HCEC 1CT (cell line): Measurements from ENCODE around the gene PPP1R26.
"Not testable (repeated sequence)": the region's sequence is repeated elsewhere in the genome, so short reads cannot be mapped to it uniquely, and the experiment has no call there.

Source experiments
- DNase-seq: peaks from one replicate; pipeline ENCODE4 v3.0.0-alpha.2; 2017

The PPP1R26 gene

GRCh38 chr9:135506327-135507103 is 26.9 kb downstream of the PPP1R26 start:
- peak; percentile 12 for DNase-seq

DNA sequence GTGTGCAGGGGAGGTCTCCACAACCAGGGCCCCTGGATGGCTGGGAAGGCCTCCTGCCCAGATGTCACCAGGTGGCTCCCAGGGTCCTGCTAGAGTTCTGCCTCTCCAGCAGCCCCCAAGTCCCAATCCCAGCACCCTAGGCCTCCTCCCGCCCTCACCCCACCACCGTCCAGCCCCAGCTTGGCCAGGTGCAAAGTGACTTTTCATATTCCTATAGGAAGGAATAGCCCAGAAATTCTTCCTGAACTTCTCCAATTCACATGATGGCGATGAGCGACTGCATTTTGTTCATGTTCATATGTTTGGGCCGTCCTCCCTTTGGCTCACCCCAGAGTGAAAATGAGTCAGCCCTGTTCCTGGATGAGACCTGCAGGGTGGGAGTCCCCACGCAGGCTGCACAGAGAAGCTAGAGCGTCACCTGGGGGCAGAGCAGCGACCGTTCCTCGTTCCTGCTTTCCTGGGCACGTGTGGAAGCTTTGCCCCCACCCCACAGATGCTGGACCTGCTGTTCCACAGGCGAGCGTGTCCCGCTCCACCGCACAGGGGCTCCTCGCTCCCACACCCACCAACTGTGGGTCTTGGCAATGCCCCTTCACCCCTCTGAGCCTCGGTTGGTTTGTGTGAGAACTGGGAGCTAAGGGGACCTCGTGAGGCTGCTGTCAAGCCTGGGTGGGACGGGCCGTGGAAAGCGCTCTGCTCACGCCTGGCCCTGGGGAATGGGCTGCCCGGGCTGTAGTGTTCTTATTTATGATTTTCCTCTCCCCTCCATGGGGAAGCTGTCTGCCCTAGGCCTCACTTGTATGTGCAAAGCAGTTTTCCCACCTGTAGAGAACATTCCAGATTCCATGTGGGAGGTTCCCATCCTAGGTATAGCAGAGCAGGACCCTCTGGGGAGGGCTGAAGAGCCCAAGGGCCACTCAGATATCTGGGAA is 27.8 kb downstream of the PPP1R26 start:
- no peak for DNase-seq

- DNase-seq: no peak
Measured at GRCh38 chr9:135508211-135508820, 28.7 kb downstream of the PPP1R26 start.

DNA sequence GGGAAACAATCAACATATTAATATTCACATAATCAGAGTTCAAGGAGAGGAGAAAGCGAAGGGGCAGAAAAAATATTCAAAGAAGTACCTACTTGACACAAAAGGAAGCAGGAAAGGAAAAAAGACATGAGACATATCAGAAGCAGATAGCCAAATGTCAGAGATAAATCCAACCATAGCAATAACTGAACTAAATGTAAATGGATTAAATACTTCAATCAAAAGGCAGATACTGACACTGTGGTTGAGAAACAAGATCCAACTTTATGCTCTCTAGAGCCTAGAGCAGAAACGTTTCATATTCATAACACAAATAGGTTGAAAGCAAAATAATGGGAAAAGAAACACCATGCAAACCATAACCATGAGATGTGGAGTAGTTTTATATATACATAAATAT is 29.9 kb downstream of the PPP1R26 start:
- DNase-seq: no peak

DNA sequence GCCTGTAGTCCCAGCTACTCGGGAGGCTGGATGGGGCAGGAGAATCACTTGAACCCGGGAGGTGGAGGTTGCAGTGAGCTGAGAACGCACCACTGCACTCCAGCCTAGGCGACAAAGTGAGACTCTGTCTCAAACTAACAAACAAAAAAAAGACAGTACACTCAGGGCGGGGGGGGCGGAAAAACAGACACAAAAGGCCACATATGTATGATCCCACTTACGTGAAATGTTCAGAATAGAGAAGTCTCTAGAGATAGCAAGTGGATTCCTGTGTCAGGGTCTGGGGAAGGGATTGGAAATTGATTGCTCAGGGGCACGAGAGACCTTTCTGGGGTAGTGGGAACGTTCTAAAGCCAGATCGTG is 32.6 kb downstream of the PPP1R26 start:
- no peak for DNase-seq

DNA sequence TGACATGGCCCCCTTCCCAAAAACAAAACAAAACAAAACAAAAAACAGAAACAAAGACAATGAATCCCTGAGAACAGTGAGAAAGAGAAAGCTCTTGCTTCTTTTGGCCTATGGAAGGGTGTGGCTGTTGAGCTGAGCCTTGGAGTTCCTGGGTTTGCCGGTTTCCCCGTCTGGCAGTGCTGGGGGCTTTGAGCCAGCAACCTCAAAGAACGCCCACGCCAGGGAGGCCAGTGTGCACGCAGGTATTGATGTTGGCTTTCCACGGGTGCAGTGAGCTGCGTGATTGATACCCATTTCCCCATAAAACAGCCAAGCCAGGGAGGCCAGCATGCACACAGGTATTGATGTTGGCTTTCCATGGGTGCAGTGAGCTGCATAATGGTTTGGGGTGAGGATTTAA is 33.3 kb downstream of the PPP1R26 start:
- DNase-seq: no peak

GRCh38 chr9:135513351-135513846 is 33.8 kb downstream of the PPP1R26 start:
- no peak for DNase-seq

DNA sequence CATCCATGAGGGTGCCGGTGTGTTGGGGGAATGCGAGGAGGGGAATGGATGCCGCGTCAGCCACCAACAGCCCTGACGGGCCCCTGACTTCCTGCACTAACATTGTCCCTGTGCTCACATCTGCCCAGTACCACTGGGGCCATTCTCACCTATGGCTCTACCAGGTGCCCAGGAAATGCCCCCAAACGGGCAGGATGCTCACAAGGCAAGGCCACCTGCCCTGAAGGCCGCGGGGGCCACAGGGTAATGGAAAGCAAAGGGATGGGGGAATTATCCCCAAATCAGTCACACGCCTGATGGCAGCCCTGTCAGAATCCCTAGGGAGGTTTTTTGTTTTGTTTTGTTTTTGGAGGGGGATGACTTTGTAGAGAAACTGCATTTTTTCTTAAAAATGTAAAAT is 34.3 kb downstream of the PPP1R26 start:
- not testable (repeated sequence) for DNase-seq

- DNase-seq: no peak
Measured at GRCh38 chr9:135514342-135515082, 34.9 kb downstream of the PPP1R26 start.

DNA sequence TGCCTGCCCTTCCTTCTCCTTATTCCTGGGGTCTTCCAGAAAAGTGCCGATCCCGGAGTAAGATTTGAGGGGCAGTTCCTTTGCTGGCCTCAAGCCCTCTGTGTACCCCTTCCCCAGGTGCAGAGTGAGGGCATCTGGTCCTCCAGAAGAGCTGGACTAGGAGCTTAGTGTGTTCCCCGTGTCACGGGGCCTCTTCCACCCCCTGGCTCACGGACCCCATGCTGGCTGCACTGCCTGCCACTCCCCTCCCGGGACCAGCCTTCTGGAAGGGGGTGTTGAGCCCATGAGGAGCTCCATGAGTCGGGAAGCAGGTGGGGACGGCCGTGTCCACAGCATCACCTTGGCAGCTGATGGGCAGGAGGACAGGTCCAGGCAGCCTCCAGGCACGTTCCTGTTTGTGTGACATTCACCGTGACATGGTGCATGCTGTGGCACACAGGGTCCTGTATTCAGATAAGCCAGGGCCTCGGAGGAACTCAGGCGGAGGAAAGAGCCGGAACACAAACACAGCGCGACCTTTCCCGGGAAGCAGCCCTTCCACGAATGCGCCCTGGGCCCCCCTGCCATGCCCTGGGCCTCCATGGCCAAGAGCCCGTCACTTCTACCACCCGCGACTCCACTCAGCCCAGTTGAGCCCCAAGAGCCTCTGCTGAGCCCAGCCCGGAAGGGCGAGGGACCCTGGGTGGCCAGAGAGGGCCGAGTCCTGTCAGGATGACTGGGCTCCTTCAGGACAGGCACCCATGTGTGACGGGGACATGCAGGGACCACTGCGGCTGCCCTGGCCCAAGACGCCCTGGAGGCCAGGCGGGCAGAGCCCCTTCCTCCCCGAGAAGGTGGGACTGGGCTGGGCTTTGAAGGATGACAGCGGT is 35.7 kb downstream of the PPP1R26 start:
- no peak for DNase-seq

- no peak for DNase-seq
Measured at GRCh38 chr9:135516132-135516860, 36.7 kb downstream of the PPP1R26 start.

DNA sequence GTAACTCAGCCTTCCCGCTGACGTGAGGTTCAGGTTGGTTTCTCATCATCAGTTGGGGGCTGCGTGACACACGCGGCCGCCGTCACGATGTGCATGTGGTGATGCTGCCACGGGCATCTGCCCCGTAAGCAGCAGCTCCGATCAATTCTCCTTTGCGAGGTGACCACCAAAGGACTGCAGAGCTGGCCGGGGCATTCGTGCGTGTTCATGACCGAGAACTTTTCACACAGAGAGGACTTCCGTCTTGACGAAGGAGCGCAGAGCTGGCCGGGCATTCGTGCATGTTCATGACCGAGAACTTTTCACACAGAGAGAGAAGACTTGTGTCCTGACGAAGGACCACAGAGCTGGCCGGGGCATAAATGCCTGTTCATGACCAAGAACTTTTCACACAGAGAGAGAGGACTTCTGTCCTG is 37.8 kb downstream of the PPP1R26 start:
- DNase-seq: no peak

DNA sequence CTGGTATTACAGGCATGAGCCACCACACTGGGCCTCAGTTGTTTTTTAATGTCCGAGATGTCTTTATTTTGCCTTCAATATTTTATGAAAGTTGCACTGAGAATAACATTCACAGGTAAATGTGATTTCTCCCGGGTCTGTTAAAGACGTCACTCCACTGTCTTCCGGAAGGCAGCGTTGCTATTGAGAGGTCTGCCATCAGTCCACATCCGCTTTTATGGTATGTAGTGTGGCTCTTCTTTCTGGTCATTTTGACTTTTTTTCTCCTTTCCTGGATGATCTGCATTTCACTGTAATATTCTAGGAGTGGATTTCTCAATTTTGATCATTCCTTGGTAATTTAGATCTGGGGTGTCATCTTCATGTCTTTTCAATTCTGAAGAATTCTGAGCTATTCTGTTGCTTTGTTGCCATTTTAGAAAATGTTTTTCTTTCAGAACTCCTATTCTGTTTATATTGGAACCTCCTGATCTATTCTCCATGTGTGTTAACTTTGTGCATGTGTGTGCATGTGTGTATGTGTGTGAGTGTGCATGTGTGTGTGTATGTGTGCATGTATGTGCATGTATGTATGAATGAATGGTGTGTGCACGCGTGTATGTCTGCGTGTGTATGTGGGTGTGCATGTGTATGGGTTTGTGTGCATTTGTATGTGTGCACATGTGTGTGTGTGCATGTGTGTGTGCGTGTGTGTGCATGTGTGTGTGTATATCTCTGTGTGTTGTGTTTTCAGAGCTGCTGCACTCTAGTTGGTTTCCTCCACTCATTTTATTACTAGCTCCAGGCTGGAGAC is 39.8 kb downstream of the PPP1R26 start:
- DNase-seq: no peak

DNA sequence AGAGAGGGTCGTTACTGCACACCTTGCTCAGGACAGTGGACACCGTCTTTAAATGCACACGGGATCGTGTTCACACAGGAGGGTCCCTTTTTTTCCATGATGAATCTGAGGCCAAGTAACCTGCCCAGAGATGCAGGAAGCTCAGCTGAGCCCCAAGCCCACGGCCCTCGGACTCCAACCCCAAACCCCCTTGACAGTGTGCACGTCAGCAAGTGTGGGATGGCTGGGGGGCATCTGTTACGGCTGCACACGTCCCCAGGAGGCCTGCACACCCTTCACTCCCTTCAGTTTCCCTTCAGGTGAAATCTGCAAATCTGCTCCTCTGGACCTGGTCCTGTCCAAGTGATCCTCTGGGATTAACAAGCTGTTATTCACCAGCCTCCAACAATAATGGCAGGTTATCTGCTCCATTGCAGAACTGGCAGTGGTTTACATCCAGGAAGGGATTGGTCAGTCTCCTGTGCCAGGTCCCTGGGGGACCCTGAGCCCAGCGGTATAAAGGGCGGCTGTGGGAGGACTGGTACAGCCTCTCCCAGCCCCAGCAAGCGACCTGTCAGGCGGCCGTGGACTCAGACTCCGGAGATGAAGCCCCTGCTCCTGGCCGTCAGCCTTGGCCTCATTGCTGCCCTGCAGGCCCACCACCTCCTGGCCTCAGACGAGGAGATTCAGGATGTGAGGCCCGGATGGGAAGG is 41.5 kb downstream of the PPP1R26 start, which contains the start of gene LCN1:
Gene LCN1, plus strand, starts transcription at position 525 of the 692 bp plus-strand sequence. Its CDS starts 58 bp downstream, at position 583.
- DNase-seq: no peak

DNA sequence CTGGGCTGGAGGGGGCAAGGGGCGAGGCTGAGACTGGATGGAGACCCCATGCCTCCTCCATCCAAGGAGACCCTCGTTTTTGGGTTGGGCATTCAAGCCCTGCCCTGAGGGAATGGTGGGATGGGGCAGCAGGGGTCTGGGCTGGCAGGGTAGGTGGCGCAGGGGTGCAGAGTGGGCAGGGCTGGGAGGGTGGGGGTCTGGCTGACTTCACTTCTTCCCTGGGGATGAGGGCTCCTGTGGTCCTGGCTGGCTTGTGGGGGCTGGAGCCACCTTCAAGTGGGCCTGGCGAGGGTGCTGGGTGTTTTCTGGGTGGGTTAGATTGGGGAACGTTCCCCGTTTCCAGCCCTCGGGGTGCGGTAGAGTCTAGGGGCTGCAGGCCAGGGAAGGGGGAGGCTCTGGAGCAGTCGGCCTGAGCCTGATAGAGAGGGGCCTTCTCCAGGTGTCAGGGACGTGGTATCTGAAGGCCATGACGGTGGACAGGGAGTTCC is 42.1 kb downstream of the PPP1R26 start:
- no peak for DNase-seq

- no peak for DNase-seq
Measured at GRCh38 chr9:135522137-135522877, 42.7 kb downstream of the PPP1R26 start.

DNA sequence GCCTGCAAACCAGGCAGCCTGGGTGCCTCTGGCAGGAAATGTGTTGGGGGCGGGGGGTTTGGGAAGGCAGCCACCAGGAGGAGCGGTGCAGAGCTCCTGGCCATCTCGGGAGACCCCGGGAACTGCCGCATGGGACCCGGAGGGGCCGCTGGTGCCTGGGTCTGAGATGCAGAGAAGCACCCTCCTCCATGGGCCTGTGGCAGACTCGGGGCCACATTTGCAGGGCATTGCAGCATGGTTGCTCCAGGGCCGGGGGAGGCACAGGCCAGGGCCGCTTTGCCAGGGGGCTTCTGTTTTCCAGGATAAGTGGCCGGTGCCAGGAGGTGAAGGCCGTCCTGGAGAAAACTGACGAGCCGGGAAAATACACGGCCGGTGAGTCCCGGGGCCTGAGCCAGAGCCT is 43.3 kb downstream of the PPP1R26 start:
- no peak for DNase-seq

GRCh38 chr9:135523521-135524129 is 44.0 kb downstream of the PPP1R26 start:
- DNase-seq: no peak
